OCI-LY3 (cell line): ENCODE measurements around the gene THSD7B.

Experiments used
- H2AFZ ChIP-seq: fragments of 200-600, 300-600 bp; shearing (Covaris generic); 2 replicates; pipeline ENCODE4 v1.6.0; 2014; ENCODE audit warnings: antibody characterized with exemption, low read depth, low read length
- H3K27ac ChIP-seq: fragments of 200-600, 300-600 bp; sonication (generic); 2 replicates; pipeline ENCODE4 v1.5.1; 2014; ENCODE audit warnings: mild to moderate bottlenecking, low read length, moderate library complexity, mixed read lengths
- H3K27me3 ChIP-seq: fragments of 200-600, 300-600 bp; sonication (generic); 2 replicates; pipeline ENCODE4 v1.6.1; 2014; ENCODE audit warnings: low read depth, low read length, mixed read lengths
- H3K36me3 ChIP-seq: fragments of 200-600, 300-600 bp; sonication (generic); replicated peaks from 2 replicates; pipeline ENCODE3; 2014; ENCODE audit warnings: low read depth, low read length, mixed read lengths
- H3K4me1 ChIP-seq: fragments of 300-600, 200-600 bp; sonication (generic); 2 replicates; pipeline ENCODE4 v1.6.1; 2014; ENCODE audit warnings: low read length, mixed read lengths
- H3K4me2 ChIP-seq: fragments of 200-600, 300-600 bp; sonication (generic); 2 replicates; pipeline ENCODE4 v1.6.1; 2014; ENCODE audit warnings: low read length, mixed read lengths
- H3K4me3 ChIP-seq: fragments of 300-600, 200-600 bp; sonication (generic); 2 replicates; pipeline ENCODE4 v1.5.1; 2014; ENCODE audit warnings: antibody characterized with exemption, mild to moderate bottlenecking, low read length, moderate library complexity
- H3K79me2 ChIP-seq: fragments of 300-600, 200-600 bp; shearing (Covaris generic); 2 replicates; pipeline ENCODE4 v1.6.1; 2014; ENCODE audit warnings: mild to moderate bottlenecking, low read length, mixed read lengths
- H3K9ac ChIP-seq: fragments of 300-600, 200-600 bp; shearing (Covaris generic); 2 replicates; pipeline ENCODE4 v1.6.0; 2014; ENCODE audit warnings: mild to moderate bottlenecking, low read length, moderate library complexity
- H3K9me3 ChIP-seq: fragments of 200-600, 300-600 bp; shearing (Covaris generic); 2 replicates; pipeline ENCODE4 v1.6.1; 2014; ENCODE audit warnings: low read length, mixed read lengths; ENCODE audit not compliant: insufficient read depth
- H4K20me1 ChIP-seq: fragments of 200-600, 300-600 bp; sonication (generic); 2 replicates; pipeline ENCODE4 v1.6.1; 2016; ENCODE audit warnings: low read length, mixed read lengths; ENCODE audit not compliant: insufficient read depth
- CTCF ChIP-seq: fragments of 200-600, 300-600 bp; sonication (generic); IDR thresholded peaks from 2 replicates; pipeline ENCODE4 v1.5.1; 2014; ENCODE audit warnings: antibody characterized with exemption, low read length, low read depth
- EZH2phosphoT487 ChIP-seq: fragments of 200-600 bp; shearing (Covaris generic); IDR thresholded peaks from 2 replicates; pipeline ENCODE4 v1.6.1; 2018; ENCODE audit warnings: antibody characterized with exemption, mixed run types, low read depth

THSD7B gene

GRCh38 chr2:137590102-137590501 is 824.8 kb downstream of the THSD7B start:
- Histone ChIP-seq H4K20me1 (no peaks in the 10 kb centered on the region), H3K27ac (no peak overlapping the region), H3K27me3 (no peaks in the 10 kb centered on the region), H3K4me3 (no peak overlapping the region), H3K9me3 (no peaks in the 10 kb centered on the region), H3K4me2 (no peak overlapping the region), H3K79me2 (no peaks in the 10 kb centered on the region), H2AFZ (no peak overlapping the region), H3K36me3 (no peaks in the 10 kb centered on the region), H3K4me1 (no peaks in the 10 kb centered on the region), H3K9ac (no peak overlapping the region)
- TF ChIP-seq EZH2phosphoT487 (no peak), CTCF (no peak)

- no peak overlapping the region for H3K27ac ChIP-seq
- no peaks in the 10 kb centered on the region for H3K36me3 ChIP-seq
- no peaks in the 10 kb centered on the region for H3K27me3 ChIP-seq
- no peaks in the 10 kb centered on the region for H3K9me3 ChIP-seq
- no peak overlapping the region for H3K9ac ChIP-seq
- no peaks in the 10 kb centered on the region for H3K79me2 ChIP-seq
- H3K4me2 ChIP-seq = no peak overlapping the region
- H4K20me1 ChIP-seq = no peaks in the 10 kb centered on the region
- H3K4me1 ChIP-seq = no peaks in the 10 kb centered on the region
- H2AFZ ChIP-seq = no peak overlapping the region
- TF ChIP-seq EZH2phosphoT487 (no peak), CTCF (no peak)
- H3K4me3 ChIP-seq = no peak overlapping the region
These were observed 842.5 kb downstream of the THSD7B start for GRCh38 chr2:137607722-137608318.

GRCh38 chr2:137638932-137639331 is 873.6 kb downstream of the THSD7B start:
- H3K79me2 ChIP-seq = no peaks in the 10 kb centered on the region
- H3K27me3 ChIP-seq = no peaks in the 10 kb centered on the region
- H3K4me1 ChIP-seq = no peaks in the 10 kb centered on the region
- no peaks in the 10 kb centered on the region for H4K20me1 ChIP-seq
- no peak overlapping the region for H3K9ac ChIP-seq
- no peak overlapping the region for H3K27ac ChIP-seq
- H2AFZ ChIP-seq = no peak overlapping the region
- no peak overlapping the region for H3K4me3 ChIP-seq
- no peak for TF ChIP-seq EZH2phosphoT487
- TF ChIP-seq CTCF = no peak
- H3K4me2 ChIP-seq = no peak overlapping the region
- no peaks in the 10 kb centered on the region for H3K36me3 ChIP-seq
- H3K9me3 ChIP-seq = no peaks in the 10 kb centered on the region

- H3K4me2 ChIP-seq = no peak overlapping the region
- H2AFZ ChIP-seq = no peak overlapping the region
- H3K9ac ChIP-seq = no peak overlapping the region
- H3K4me1 ChIP-seq = no peaks in the 10 kb centered on the region
- H3K9me3 ChIP-seq = no peaks in the 10 kb centered on the region
- H3K27ac ChIP-seq = no peak overlapping the region
- H3K79me2 ChIP-seq = no peaks in the 10 kb centered on the region
- TF ChIP-seq EZH2phosphoT487 (no peak), CTCF (no peak)
- no peaks in the 10 kb centered on the region for H3K27me3 ChIP-seq
- H4K20me1 ChIP-seq = no peaks in the 10 kb centered on the region
- H3K4me3 ChIP-seq = no peak overlapping the region
- no peaks in the 10 kb centered on the region for H3K36me3 ChIP-seq
These were observed 879.4 kb downstream of the THSD7B start for GRCh38 chr2:137644731-137645130.
